Endothelial cell of umbilical vein (primary cell): Measurements from ENCODE around the gene KIAA1549. TPM values are rescaled to one million over a fixed set of nuclear protein-coding genes. Genes with fewer than 3 reads are reported as not detected.

Source experiments
- Bru-seq: library from RNA; stranded (reverse); fragments of 400-500 nt; gene quantifications from one replicate; lab custom pipeline; 2021; lab: Mats Ljungman, UMichigan
- BruChase-seq, 2 experiments: library from RNA; stranded (reverse); fragments of 400-500 nt; gene quantifications; one replicate each; lab custom pipeline; 2021; lab: Mats Ljungman, UMichigan
- BruUV-seq: library from RNA; stranded (reverse); fragments of 400-500 nt; replicated peaks from 2 replicates; lab custom pipeline; 2021; lab: Mats Ljungman, UMichigan
- CTCF ChIA-PET: fragments of 300-600, 350-600 bp; sonication (Branson Sonifier 250); formaldehyde crosslinking; loops from one replicate; lab custom pipeline; 2021; ENCODE audit warnings: antibody characterized with exemption, inconsistent platforms; lab: Charles Lee
- POLR2A ChIA-PET: fragments of 300-600, 350-600 bp; sonication (Branson Sonifier 250); formaldehyde crosslinking; loops from one replicate; lab custom pipeline; 2021; ENCODE audit warnings: antibody characterized with exemption, inconsistent platforms; lab: Charles Lee
- DNase-seq: peaks from one replicate; pipeline ENCODE4 v3.0.0-alpha.2; 2011; ENCODE audit warnings: low read depth, low spot score
- FAIRE-seq: peaks from 2 replicates; lab custom pipeline; 2011; peaks lifted over from hg19 to GRCh38; lab: Jason Lieb, UNC
- H2AFZ ChIP-seq: 2 replicates; pipeline ENCODE4 v1.6.0; 2012; ENCODE audit warnings: low read depth, low read length, control low read depth, inconsistent platforms
- H3K27ac ChIP-seq: 2 replicates; pipeline ENCODE4 v1.5.1; 2011; ENCODE audit warnings: low read depth, mild to moderate bottlenecking, control low read depth, low read length, moderate library complexity; ENCODE audit not compliant: insufficient read depth
- H3K27me3 ChIP-seq, 2 experiments: 2 replicates each; pipeline versions ENCODE4 v1.6.0 to v1.6.1; 2011; ENCODE audit warnings: low read length in 2 of 2, mixed read lengths in 1 of 2; ENCODE audit not compliant: control insufficient read depth in 2 of 2, insufficient read depth in 2 of 2
- H3K36me3 ChIP-seq, 2 experiments: 2 replicates in 1 of 2; 3 replicates in 1 of 2; pipeline ENCODE4 v1.5.1; 2011; ENCODE audit warnings: low read length in 2 of 2, mild to moderate bottlenecking in 1 of 2, moderate library complexity in 1 of 2; ENCODE audit not compliant: control insufficient read depth in 2 of 2, insufficient read depth in 2 of 2; ENCODE audit errors: extremely low read depth in 1 of 2
- H3K4me1 ChIP-seq: 3 replicates; pipeline ENCODE4 v1.5.1; 2011; ENCODE audit warnings: mild to moderate bottlenecking, low read length; ENCODE audit not compliant: control insufficient read depth, insufficient read depth; ENCODE audit errors: extremely low read depth
- H3K4me2 ChIP-seq: 2 replicates; pipeline ENCODE4 v1.6.1; 2011; ENCODE audit warnings: low read length, control low read depth, mixed read lengths; ENCODE audit not compliant: insufficient read depth
- H3K4me3 ChIP-seq, 3 experiments: fragments of 200-600 bp in 1 of 3; sonication (generic), shearing (Covaris generic) in 1 of 3; replicated peaks in 1 of 3; 2 replicates each; pipeline ENCODE4 v1.5.1; 2011 to 2016; ENCODE audit warnings: control low read depth in 3 of 3, low read length in 3 of 3, mild to moderate bottlenecking in 2 of 3, inconsistent platforms in 1 of 3, low read depth in 1 of 3, moderate library complexity in 1 of 3; ENCODE audit not compliant: insufficient read depth in 1 of 3
- H3K79me2 ChIP-seq: 2 replicates; pipeline ENCODE4 v1.6.0; 2012; ENCODE audit warnings: low read length, inconsistent platforms; ENCODE audit not compliant: control insufficient read depth, insufficient read depth
- H3K9ac ChIP-seq: replicated peaks from 2 replicates; pipeline ENCODE3; 2011; ENCODE audit warnings: low read length, control low read depth; ENCODE audit not compliant: insufficient read depth; ENCODE audit errors: extremely low read depth
- H3K9me1 ChIP-seq: replicated peaks from 3 replicates; pipeline ENCODE4 v1.6.0; 2011; ENCODE audit warnings: mild to moderate bottlenecking, low read length; ENCODE audit not compliant: control insufficient read depth, insufficient read depth; ENCODE audit errors: extremely low read depth
- H3K9me3 ChIP-seq: replicated peaks from 2 replicates; pipeline ENCODE4 v1.5.1; 2012; ENCODE audit warnings: low read length, inconsistent platforms; ENCODE audit not compliant: control insufficient read depth, insufficient read depth
- H4K20me1 ChIP-seq: replicated peaks from 2 replicates; pipeline ENCODE3; 2011; ENCODE audit warnings: mild to moderate bottlenecking, low read length; ENCODE audit not compliant: control insufficient read depth, insufficient read depth; ENCODE audit errors: extremely low read depth
- EZH2 ChIP-seq: IDR thresholded peaks from 2 replicates; pipeline ENCODE4 v1.6.1; 2012; ENCODE audit warnings: borderline replicate concordance, low read depth, mild to moderate bottlenecking, moderate library complexity, low read length, inconsistent platforms; ENCODE audit not compliant: severe bottlenecking
- FOS ChIP-seq: IDR thresholded peaks from 2 replicates; pipeline ENCODE4 v1.6.1; 2011; ENCODE audit warnings: mild to moderate bottlenecking, low read length, moderate library complexity, borderline replicate concordance; ENCODE audit not compliant: insufficient read depth
- GATA2 ChIP-seq: IDR thresholded peaks from 2 replicates; pipeline ENCODE4 v1.7.0; 2011; ENCODE audit warnings: low read depth, mild to moderate bottlenecking, moderate library complexity, mixed read lengths, low read length; ENCODE audit not compliant: insufficient read length, insufficient read depth
- JUN ChIP-seq: IDR thresholded peaks from 2 replicates; pipeline ENCODE4 v1.6.1; 2011; ENCODE audit warnings: borderline replicate concordance, low read depth; ENCODE audit not compliant: insufficient read length, insufficient read depth
- MYC ChIP-seq: IDR thresholded peaks from one replicate; pipeline ENCODE4 v1.6.1; 2011; ENCODE audit warnings: mild to moderate bottlenecking, low read depth, low read length
- POLR2A ChIP-seq: IDR thresholded peaks from 2 replicates; pipeline ENCODE4 v1.6.1; 2012; ENCODE audit warnings: low read depth, mild to moderate bottlenecking, control low read depth, low read length
- POLR2AphosphoS5 ChIP-seq: IDR thresholded peaks from 2 replicates; pipeline ENCODE4 v1.6.1; 2012; ENCODE audit warnings: low read depth, mild to moderate bottlenecking, control low read depth, low read length, moderate library complexity; ENCODE audit not compliant: insufficient read depth
- dilution Hi-C: fragments of 300-500 bp; cut with MboI; formaldehyde crosslinking; loops from one replicate; pipeline ENCODE4 v1.15.0; 2019; ENCODE audit warnings: low sequenced_read_pairs; ENCODE audit not compliant: extremely low pct_ligation_motif_present
- intact Hi-C: fragments of 100-400 bp; cut with micrococcal nuclease; formaldehyde crosslinking; loops from one replicate; pipeline ENCODE4 v1.10.0; 2022
- long read RNA-seq: library from polyadenylated mRNA; stranded (forward); transcript quantifications from one replicate; pipeline ENCODE4 v2.0.0, GENCODE V29; 2021
- polyA minus RNA-seq, 3 experiments: library from RNA; depleted of rRNA, polyadenylated mRNA; stranded (reverse); fragments of >200 nt; gene quantifications; 1 replicate in 1 of 3; 2 replicates in 2 of 3; pipeline ENCODE4 v1.2.3, GENCODE V29; 2011
- polyA plus RNA-seq, 4 experiments: library from polyadenylated mRNA; depleted of rRNA in 3 of 4; stranded (reverse) in 3 of 4; unstranded in 1 of 4; fragments of >200 nt; gene quantifications; 2 replicates each; pipeline versions ENCODE4 v1.2.1 to v1.2.3, GENCODE V29; 2011 to 2012; ENCODE audit warnings: missing spikeins in 1 of 4
- total RNA-seq: library from RNA; stranded (reverse); gene quantifications from 2 replicates; pipeline ENCODE4 v1.2.3, GENCODE V29; 2021
- TF ChIP-seq, protein P1 (sequence below), 2 donors: IDR thresholded peaks; 1 replicate in 1 of 2; 2 replicates in 1 of 2; pipeline ENCODE4 v1.5.1; 2011; ENCODE audit warnings: low read length in 2 of 2, mild to moderate bottlenecking in 2 of 2, moderate library complexity in 2 of 2, control low read depth in 1 of 2, inconsistent platforms in 1 of 2, low read depth in 1 of 2; ENCODE audit not compliant: insufficient read depth in 1 of 2; ENCODE audit errors: extremely low read depth in 1 of 2
- TF ChIP-seq, protein P2 (sequence below): IDR thresholded peaks from 2 replicates; pipeline ENCODE4 v1.6.1; 2011; ENCODE audit not compliant: insufficient read depth, insufficient read length

The KIAA1549 gene
- total RNA-seq, result 10.9 and 12.4 TPM in 2 replicates
- polyA plus RNA-seq, result 3.9 and 4.6 TPM in 2 replicates
- 3.2 TPM in 2 replicates for polyA plus RNA-seq (2011; cell fraction: cytosol; rRNA removed)
- 7.1 and 7.5 TPM in 2 replicates for polyA plus RNA-seq (2011; cell fraction: nucleus; rRNA removed)
- 7.5 and 8.7 TPM in 2 replicates for polyA plus RNA-seq (2012)
- 11.0 and 12.8 TPM in 2 replicates for polyA minus RNA-seq
- 7.0 TPM for polyA minus RNA-seq (2011; cell fraction: cytosol; rRNA and poly(A)+ RNA removed)
- polyA minus RNA-seq (2011; cell fraction: nucleus; rRNA and poly(A)+ RNA removed), result 11.0 and 15.8 TPM in 2 replicates
- percentile 63 among the genes with signal in this experiment for Bru-seq, nascent RNA
- BruChase-seq, experiment 1, labeled RNA remaining after a 6-hour chase, result percentile 73 among the genes with signal in this experiment
- BruChase-seq, experiment 2, labeled RNA remaining after a 2-hour chase, result percentile 65 among the genes with signal in this experiment
- long read RNA-seq, partial matches to known transcripts, result 4 of 7 reads
- long read RNA-seq, other reads (novel, unspliced or antisense), result 3 of 7 reads

DNA sequence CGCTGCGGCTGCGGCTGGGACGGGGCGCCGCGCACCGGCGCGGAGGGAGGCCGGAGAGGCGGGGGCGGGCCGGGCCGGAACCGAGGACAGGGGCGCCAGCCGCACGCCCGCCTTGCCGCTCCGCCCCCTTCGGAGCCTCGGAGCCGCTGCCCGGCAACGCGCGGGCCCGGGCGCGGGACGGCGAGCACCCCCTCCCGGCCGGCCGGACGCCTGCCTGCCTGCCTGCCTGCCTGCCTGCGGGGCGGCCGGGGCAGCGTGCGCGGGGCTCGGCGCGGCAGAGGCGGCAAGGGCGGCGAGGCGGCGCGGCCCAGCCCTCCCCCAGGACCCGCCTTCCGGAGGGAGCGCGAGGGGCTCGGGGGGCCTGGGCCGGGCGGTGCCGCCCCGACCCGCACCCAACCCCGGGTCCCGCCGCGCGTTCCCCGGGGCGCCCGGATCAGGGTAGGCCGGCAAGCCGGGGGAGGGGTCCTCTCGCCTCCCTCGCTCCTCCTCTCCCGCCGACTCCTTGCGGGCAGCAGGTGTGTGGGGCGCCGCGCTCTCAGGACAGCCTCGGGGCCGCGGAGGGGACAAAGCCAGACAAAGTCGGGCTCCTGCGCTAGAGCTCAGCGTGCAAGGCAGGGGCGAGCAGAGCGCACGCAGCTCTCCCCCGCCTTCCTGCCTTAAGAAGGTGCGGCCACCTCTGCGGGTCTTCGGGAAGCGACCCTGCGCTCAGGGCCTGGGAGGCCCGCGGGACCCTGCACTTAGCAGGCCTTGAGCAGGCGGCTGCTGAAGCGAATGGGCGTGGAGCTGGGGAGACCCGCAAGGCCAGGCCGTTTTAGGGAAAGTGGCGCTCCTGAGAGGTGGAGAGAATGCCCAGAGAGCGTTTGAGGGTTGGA, at the start of gene KIAA1549:
KIAA1549 (minus strand) TSS at position 58 of the 872 bp plus-strand sequence. CDS start 120 bp downstream, outside the sequence.
- Histone ChIP-seq H3K27ac (no peak within 1 kb of the TSS), H3K4me1 (peaks cover 24% of the 10 kb centered on the region), H3K4me2 (peak within 1 kb of the TSS; percentile 69), H3K36me3 (no peaks in the 10 kb centered on the region), H3K9me1 (no peaks in the 10 kb centered on the region), H3K4me3 (peak within 1 kb of the TSS; percentile 59 to 93 (median 72)), H3K9ac (peak within 1 kb of the TSS; percentile 65), H3K27me3 (no peaks in the 10 kb centered on the region), H4K20me1 (no peaks in the 10 kb centered on the region), H3K9me3 (no peaks in the 10 kb centered on the region), H2AFZ (peak within 1 kb of the TSS; percentile 85), H3K79me2 (peaks cover 20% of the 10 kb centered on the region)
- dilution Hi-C loops, result no loop called here
- ChIA-PET CTCF (interaction anchor here (0.8 to 5.5 kb wide), 6 partner anchors 11 to 95 kb away, joined by 3 to 117 read pairs (median 5); no protein-coding TSS in a partner anchor), POLR2A (no interaction called here)
- intact Hi-C loops, result loop anchor here (1.0 kb wide), 2 partner anchors 95 to 251 kb away; no protein-coding TSS in a partner anchor
- no TSS peak for BruUV-seq
- no peak for TF ChIP-seq GATA2
- TF ChIP-seq FOS, result no peak
- peak; percentile 46 for TF ChIP-seq POLR2AphosphoS5
- no peak for TF ChIP-seq EZH2
- TF ChIP-seq MYC, result no peak
- TF ChIP-seq JUN, result no peak
- TF ChIP-seq, protein P1, sequence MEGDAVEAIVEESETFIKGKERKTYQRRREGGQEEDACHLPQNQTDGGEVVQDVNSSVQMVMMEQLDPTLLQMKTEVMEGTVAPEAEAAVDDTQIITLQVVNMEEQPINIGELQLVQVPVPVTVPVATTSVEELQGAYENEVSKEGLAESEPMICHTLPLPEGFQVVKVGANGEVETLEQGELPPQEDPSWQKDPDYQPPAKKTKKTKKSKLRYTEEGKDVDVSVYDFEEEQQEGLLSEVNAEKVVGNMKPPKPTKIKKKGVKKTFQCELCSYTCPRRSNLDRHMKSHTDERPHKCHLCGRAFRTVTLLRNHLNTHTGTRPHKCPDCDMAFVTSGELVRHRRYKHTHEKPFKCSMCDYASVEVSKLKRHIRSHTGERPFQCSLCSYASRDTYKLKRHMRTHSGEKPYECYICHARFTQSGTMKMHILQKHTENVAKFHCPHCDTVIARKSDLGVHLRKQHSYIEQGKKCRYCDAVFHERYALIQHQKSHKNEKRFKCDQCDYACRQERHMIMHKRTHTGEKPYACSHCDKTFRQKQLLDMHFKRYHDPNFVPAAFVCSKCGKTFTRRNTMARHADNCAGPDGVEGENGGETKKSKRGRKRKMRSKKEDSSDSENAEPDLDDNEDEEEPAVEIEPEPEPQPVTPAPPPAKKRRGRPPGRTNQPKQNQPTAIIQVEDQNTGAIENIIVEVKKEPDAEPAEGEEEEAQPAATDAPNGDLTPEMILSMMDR (IDR thresholded peaks at IDR 0.05; ENCODE audit: extremely low read depth in 1 of 2, insufficient read depth in 1 of 2, low read depth in 1 of 2, low read length in 2 of 2), result peak; percentile 6 to 21
- TF ChIP-seq, protein P2, sequence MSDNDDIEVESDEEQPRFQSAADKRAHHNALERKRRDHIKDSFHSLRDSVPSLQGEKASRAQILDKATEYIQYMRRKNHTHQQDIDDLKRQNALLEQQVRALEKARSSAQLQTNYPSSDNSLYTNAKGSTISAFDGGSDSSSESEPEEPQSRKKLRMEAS, result no peak
- no peak for TF ChIP-seq POLR2A
- peak; percentile 62 for DNase-seq
- peak; percentile 15 for FAIRE-seq
